Sigmoid colon (tissue), 7 donors: ENCODE measurements around the gene PTGS2. TPM values are rescaled to one million over a fixed set of nuclear protein-coding genes. Genes with fewer than 3 reads are reported as not detected.

Experiments used
- DNase-seq: peaks from one replicate; pipeline ENCODE4 v3.0.0-alpha.2; 2019
- H3K27ac ChIP-seq, 4 donors: fragments of 200-600 bp; sonication (generic); one replicate each; pipeline ENCODE4 v1.5.1; 2016 to 2019; ENCODE audit warnings: mild to moderate bottlenecking in 1 of 4
- H3K27me3 ChIP-seq, 3 donors: fragments of 200-600 bp; sonication (generic); one replicate each; pipeline ENCODE4 v1.5.1; 2019; ENCODE audit warnings: mild to moderate bottlenecking in 1 of 3
- H3K36me3 ChIP-seq, 4 donors: fragments of 200-600 bp; sonication (generic); one replicate each; pipeline ENCODE4 v1.5.1; 2016 to 2019
- H3K4me1 ChIP-seq, 4 donors: fragments of 200-600 bp; sonication (generic); one replicate each; pipeline ENCODE4 v1.5.1; 2017 to 2019
- H3K4me3 ChIP-seq, 4 donors: fragments of 200-600 bp; sonication (generic); one replicate each; pipeline ENCODE4 v1.5.1; 2017 to 2019; ENCODE audit warnings: mild to moderate bottlenecking in 2 of 4, moderate library complexity in 1 of 4
- H3K9me3 ChIP-seq, 4 donors: fragments of 200-600 bp in 3 of 4; sonication (generic) in 3 of 4; one replicate each; pipeline versions ENCODE4 v1.5.1 to v1.6.1; 2013 to 2019
- EP300 ChIP-seq, 4 donors: sonication (generic); formaldehyde crosslinking; IDR thresholded peaks; one replicate each; pipeline ENCODE4 v1.6.1; 2017; ENCODE audit warnings: antibody characterized with exemption in 4 of 4
- POLR2A ChIP-seq, 2 donors: fragments of 450-650 bp; IDR thresholded peaks; one replicate each; pipeline ENCODE4 v1.6.1; 2016; ENCODE audit warnings: antibody characterized with exemption in 2 of 2, mild to moderate bottlenecking in 2 of 2, moderate library complexity in 2 of 2
- POLR2AphosphoS5 ChIP-seq, 4 donors: sonication (generic); formaldehyde crosslinking; IDR thresholded peaks; one replicate each; pipeline ENCODE4 v1.6.1; 2017; ENCODE audit warnings: antibody characterized with exemption in 4 of 4
- WGBS, 2 donors: extraction: QIAGEN DNeasy Blood & Tissue Kit; methylation state at CpG; one replicate each; pipeline ENCODE4 v1.1.7; 2013; 5-methylcytosine and 5-hydroxymethylcytosine counted together
- intact Hi-C: fragments of 100-400 bp; cut with DNase I; formaldehyde crosslinking; loops from one replicate; pipeline ENCODE4 v1.15.1; 2023
- polyA plus RNA-seq, 3 donors: library from polyadenylated mRNA; stranded (reverse); fragments of 200-250 nt; gene quantifications; one replicate each; pipeline ENCODE4 v1.2.3, GENCODE V29; 2013
- total RNA-seq, 4 donors: library from RNA; depleted of rRNA; stranded (reverse); fragments of >200 nt; gene quantifications; one replicate each; pipeline ENCODE4 v1.1.0, GENCODE V29; 2016
- TF ChIP-seq, protein P1 (sequence below), 4 experiments: fragments of 450-650 bp in 3 of 4; fragments of 200-600 bp in 1 of 4; IDR thresholded peaks; one replicate each; pipeline ENCODE4 v1.5.1; 2016 to 2019; ENCODE audit warnings: antibody characterized with exemption in 4 of 4, mild to moderate bottlenecking in 3 of 4, moderate library complexity in 2 of 4
- donor health status: healthy with polysubstance abuse.
- donor health status: Bipolar disorder and iron deficiency.
- donor health status: healthy.

PTGS2 gene
- total and polyA plus RNA-seq, 7 donors = 0.60 to 118 (median 16.1) TPM

DNA sequence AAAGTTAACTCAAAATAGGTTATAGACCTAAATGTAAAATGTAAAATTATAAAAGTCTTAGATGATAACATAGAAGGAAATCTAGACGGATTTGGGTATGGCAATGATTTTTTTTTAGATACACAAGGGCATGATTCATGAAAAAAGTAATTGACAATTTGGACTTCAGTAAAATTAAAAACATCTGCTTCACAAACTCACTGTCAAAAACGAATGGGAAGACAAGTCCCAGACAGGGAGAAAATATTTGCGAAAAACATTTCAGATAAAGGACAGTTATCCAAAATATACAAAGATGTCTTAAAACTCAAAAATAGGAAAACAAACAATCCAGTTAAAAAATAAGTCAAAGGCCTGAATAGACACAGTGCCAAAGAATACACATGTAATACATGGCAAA lies 9.7 kb upstream of the PTGS2 start:
- H3K36me3 ChIP-seq = no peaks in the 10 kb centered on the region
- DNase-seq = no peak
- WGBS, 2 donors = 69% methylated on average over 3 of the region's 3 CpGs
- H3K4me3 ChIP-seq = no peak overlapping the region
- H3K27ac ChIP-seq = no peak overlapping the region
- H3K27me3 ChIP-seq = no peaks in the 10 kb centered on the region
- H3K9me3 ChIP-seq = peaks cover 0 to 3% (median 0%) of the 10 kb centered on the region in 4 donors
- intact Hi-C loops = loop anchor here (10.0 kb wide), 1 partner anchor 285 kb away; no protein-coding TSS in a partner anchor
- TF ChIP-seq, protein P1, sequence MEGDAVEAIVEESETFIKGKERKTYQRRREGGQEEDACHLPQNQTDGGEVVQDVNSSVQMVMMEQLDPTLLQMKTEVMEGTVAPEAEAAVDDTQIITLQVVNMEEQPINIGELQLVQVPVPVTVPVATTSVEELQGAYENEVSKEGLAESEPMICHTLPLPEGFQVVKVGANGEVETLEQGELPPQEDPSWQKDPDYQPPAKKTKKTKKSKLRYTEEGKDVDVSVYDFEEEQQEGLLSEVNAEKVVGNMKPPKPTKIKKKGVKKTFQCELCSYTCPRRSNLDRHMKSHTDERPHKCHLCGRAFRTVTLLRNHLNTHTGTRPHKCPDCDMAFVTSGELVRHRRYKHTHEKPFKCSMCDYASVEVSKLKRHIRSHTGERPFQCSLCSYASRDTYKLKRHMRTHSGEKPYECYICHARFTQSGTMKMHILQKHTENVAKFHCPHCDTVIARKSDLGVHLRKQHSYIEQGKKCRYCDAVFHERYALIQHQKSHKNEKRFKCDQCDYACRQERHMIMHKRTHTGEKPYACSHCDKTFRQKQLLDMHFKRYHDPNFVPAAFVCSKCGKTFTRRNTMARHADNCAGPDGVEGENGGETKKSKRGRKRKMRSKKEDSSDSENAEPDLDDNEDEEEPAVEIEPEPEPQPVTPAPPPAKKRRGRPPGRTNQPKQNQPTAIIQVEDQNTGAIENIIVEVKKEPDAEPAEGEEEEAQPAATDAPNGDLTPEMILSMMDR (IDR thresholded peaks at IDR 0.05) = no peak
- TF ChIP-seq POLR2AphosphoS5 (IDR thresholded peaks at IDR 0.05) = no peak
- TF ChIP-seq EP300 (IDR thresholded peaks at IDR 0.05) = no peak
- TF ChIP-seq POLR2A (IDR thresholded peaks at IDR 0.05) = no peak
- H3K4me1 ChIP-seq = no peaks in the 10 kb centered on the region

DNA sequence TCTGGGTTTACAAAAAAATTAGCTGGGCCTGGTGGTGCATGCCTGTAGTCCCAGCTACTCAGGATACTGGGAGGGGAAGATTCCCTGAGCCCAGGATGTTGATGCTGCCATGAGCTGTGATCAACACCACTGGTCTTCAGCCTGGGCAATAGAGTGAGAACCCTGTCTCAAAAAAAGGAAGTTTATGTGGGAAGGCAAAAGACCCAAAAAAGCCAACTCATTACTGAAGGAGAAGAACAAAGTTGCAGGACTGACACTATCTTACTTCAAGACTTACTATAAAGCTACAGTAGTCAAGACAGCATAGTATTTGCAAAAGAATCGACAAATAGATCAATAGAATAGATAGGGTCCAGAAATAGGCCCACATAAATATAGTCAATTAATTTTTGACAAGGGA lies 9.2 kb upstream of the PTGS2 start:
- Histone ChIP-seq H3K4me1 (no peaks in the 10 kb centered on the region), H3K36me3 (no peaks in the 10 kb centered on the region), H3K27ac (no peak overlapping the region), H3K27me3 (no peaks in the 10 kb centered on the region), H3K9me3 (peaks cover 0 to 3% (median 0%) of the 10 kb centered on the region in 4 donors), H3K4me3 (no peak overlapping the region)
- TF ChIP-seq EP300 (IDR thresholded peaks at IDR 0.05) (no peak), POLR2AphosphoS5 (IDR thresholded peaks at IDR 0.05) (no peak), POLR2A (IDR thresholded peaks at IDR 0.05) (no peak)
- TF ChIP-seq, protein P1 (IDR thresholded peaks at IDR 0.05) = no peak
- DNase-seq = no peak
- intact Hi-C loops = loop anchor here (10.0 kb wide), 1 partner anchor 285 kb away; no protein-coding TSS in a partner anchor
- WGBS, 2 donors = 58 to 85% methylated on average over 1 of the region's 1 CpG

DNA sequence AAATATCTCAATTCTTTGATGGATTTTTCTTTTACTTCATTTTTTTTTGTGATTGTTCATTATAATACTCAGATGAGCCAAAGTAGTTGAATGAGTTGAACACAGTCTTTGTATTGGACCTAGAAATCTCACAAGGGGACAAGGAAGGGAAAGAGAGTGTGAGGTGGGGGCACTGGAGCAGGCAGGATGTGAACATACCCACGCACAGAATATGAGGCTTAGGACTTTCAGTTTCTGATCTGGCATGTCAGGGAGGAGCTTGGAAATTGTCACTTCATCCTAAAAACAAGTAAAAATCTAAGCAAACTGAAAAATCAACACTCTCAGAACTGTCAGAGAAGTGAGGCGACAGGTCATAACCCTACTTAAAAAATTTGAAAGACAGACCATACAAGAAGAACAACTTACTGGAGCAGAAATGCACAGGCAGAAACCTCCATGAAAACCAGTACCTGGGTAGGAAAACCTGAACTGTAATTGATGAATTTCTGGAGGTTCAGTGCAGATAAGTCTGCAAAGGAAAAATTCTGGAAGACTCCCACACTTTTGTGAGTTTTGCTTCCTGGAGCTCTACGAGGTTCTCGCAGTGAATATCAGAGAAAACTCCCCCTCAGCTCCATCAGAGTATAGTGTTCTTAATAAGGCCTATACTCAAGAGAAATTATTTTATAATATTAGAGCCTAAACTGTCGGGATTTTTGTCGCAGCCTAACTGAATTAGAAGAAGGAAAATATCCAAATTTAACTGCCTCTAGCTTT lies 3.6 kb upstream of the PTGS2 start:
- Histone ChIP-seq H3K36me3 (peaks cover 0 to under 1% (median 0%) of the 10 kb centered on the region in 4 donors), H3K4me1 (peaks cover 0 to 28% (median 8%) of the 10 kb centered on the region in 4 donors), H3K27ac (peak overlapping the region in 3 of 4 donors; percentile 8 to 95 (median 92)), H3K9me3 (peaks cover 0 to 3% (median 0%) of the 10 kb centered on the region in 4 donors), H3K4me3 (no peak overlapping the region), H3K27me3 (no peaks in the 10 kb centered on the region)
- intact Hi-C loops = loop anchor here (5.0 to 10.0 kb wide), 3 partner anchors 57 to 279 kb away; no protein-coding TSS in a partner anchor
- TF ChIP-seq POLR2AphosphoS5 (IDR thresholded peaks at IDR 0.05) (no peak), POLR2A (IDR thresholded peaks at IDR 0.05) (no peak), EP300 (IDR thresholded peaks at IDR 0.05) (no peak)
- TF ChIP-seq, protein P1 (IDR thresholded peaks at IDR 0.05) = no peak
- no peak for DNase-seq
- WGBS, 2 donors = 80 to 83% methylated on average over 6 of the region's 6 CpGs

DNA sequence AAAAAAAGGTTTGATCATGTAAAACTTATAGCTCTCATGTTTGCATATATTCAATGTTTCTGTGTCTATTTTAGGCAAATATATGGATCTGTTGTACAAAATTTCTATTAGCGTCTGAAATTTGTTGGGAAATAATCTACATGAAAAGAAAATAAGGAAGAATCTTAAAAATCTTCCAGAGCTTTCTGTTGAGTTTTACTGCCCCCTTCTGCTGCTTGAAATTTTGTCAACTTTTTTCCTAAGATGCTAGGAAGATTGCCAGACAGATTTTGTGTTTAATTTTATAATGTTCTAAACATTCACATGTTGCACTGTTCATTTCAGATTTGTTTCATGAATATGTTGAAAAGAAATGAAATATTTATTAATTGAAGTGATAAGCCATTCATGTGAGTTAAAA lies 2.5 kb upstream of the PTGS2 start:
- peak overlapping the region in 3 of 4 donors; percentile 72 to 78 (median 74) for H3K4me3 ChIP-seq
- H3K27ac ChIP-seq = peak overlapping the region in 3 of 4 donors; percentile 92 to 96 (median 95)
- no peaks in the 10 kb centered on the region for H3K27me3 ChIP-seq
- TF ChIP-seq POLR2AphosphoS5 (IDR thresholded peaks at IDR 0.05) = no peak
- TF ChIP-seq, protein P1 (IDR thresholded peaks at IDR 0.05) = peak in 2 of 4 experiments; percentile 17 to 34
- no peak for TF ChIP-seq EP300 (IDR thresholded peaks at IDR 0.05)
- TF ChIP-seq POLR2A (IDR thresholded peaks at IDR 0.05) = no peak
- peaks cover 0 to 11% (median 0%) of the 10 kb centered on the region in 4 donors for H3K36me3 ChIP-seq
- no peak for DNase-seq
- peaks cover 0 to 39% (median 12%) of the 10 kb centered on the region in 4 donors for H3K4me1 ChIP-seq
- 55 to 63% methylated on average over 1 of the region's 1 CpG for WGBS, 2 donors
- peaks cover 0 to 3% (median 0%) of the 10 kb centered on the region in 4 donors for H3K9me3 ChIP-seq
- intact Hi-C loops = loop anchor here (5.0 to 10.0 kb wide), 3 partner anchors 55 to 278 kb away; no protein-coding TSS in a partner anchor
